Myocyte (in vitro differentiated cells): Measurements from ENCODE around the gene STXBP3. TPM values are rescaled to one million over a fixed set of nuclear protein-coding genes. Genes with fewer than 3 reads are reported as not detected.

Experiments used
- DNase-seq: peaks from one replicate; pipeline ENCODE4 v3.0.0-alpha.2; 2012; ENCODE audit warnings: low read depth
- total RNA-seq: library from RNA; depleted of rRNA; stranded (reverse); fragments of >200 nt; gene quantifications from 2 replicates; pipeline ENCODE4 v1.2.3, GENCODE V29; 2014

STXBP3 gene
- total RNA-seq, 1 donor from 2014 or later, result 40.0 TPM

DNA sequence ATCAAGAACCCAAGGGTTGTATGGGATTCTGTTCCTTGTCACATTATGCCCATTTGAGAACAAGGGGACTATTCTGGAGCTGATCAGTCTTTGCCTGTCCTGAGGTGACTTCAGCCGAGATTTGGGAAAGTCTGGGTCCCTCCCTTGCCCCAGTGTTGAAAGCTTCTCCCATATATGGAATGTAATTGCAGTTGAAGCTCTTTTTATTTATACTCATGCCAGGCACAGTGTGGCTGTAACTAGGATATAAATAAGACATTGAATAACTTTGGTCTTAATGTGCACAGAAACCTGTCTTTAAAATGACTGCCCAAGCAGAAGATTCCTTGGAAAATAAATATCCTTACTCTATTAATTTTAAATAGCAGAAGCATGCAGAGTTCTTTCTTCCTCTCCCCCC is 95.2 kb downstream of the STXBP3 start:
- DNase-seq, result peak; percentile 71

DNA sequence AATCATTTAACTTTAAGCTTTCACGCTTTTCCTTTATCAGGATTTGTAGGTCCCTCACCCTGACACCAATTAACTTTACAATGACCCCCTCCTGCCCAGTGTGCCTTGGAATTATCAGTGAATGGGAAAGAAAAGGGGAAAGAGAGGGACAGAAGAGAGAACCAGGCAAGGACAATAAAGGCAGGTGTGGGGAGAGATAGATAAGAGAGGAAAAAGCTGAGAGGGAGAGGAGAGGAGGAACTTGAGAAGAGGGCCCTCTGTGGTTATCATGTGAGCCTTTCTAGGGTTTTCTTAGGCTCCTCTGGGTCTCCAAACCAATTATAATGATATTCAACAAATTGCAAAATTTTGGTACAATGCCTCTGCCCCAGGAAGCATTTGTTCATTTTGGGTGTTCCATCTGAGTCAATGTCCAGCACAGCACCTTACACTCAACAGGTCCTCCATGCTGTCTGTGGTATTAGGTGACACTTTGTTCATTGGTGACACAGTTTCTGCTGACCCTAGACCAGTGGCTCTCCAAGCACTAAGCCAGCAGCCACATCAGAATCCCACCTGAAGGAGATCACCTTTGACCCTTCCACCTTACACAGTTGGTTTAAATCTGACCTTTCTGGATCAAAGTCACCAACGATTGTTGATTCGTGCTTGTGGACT is 96.2 kb downstream of the STXBP3 start:
- DNase-seq, result no peak

- DNase-seq, result no peak
These were observed 97.1 kb downstream of the STXBP3 start for GRCh38 chr1:108843390-108844137.

GRCh38 chr1:108845446-108845845 is 99.0 kb downstream of the STXBP3 start:
- no peak for DNase-seq

GRCh38 chr1:108845991-108846390 is 99.5 kb downstream of the STXBP3 start:
- DNase-seq, result no peak

DNA sequence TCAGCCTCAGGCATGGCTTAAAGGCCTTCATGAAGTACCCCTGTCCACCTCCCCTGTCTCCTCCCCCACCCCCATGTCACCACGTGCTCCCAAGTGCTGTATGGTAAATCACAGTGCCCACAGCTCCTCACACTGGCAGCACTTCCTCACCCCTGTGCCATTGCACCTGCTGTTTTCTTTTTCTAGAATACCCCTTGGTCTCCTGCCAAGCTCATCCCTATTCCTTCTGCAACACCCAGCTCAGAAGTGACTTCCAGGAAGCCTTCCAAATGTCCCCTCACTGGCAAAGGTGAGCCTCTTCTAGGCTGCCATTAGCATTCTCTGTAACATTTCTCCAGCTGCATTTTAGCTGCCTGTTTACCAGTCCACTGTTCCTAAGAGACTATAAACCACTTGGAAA is 101.0 kb downstream of the STXBP3 start:
- DNase-seq, result peak; percentile 87

DNA sequence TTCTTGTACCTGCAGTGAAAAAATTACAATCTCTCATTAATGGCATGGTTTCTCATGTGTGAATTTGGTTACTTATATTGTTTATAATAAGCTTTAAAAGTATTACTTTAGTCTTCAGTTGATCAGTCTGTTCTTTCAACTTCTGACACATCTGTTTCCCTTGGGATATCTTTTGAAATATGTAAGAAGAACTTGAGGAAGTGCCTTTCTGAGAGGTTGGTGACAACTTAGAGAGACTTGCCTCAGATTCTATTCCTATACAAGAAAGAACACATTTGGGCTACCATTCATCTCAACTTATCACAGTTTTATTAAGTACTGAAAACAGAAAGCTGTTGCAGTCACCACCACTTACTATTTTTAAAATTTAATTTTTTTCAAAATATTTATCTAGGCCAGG is 102.3 kb downstream of the STXBP3 start:
- DNase-seq, result no peak

- no peak for DNase-seq
These were observed 104.5 kb downstream of the STXBP3 start for GRCh38 chr1:108850929-108851328.

GRCh38 chr1:108851567-108851966 is 105.1 kb downstream of the STXBP3 start:
- no peak for DNase-seq

DNA sequence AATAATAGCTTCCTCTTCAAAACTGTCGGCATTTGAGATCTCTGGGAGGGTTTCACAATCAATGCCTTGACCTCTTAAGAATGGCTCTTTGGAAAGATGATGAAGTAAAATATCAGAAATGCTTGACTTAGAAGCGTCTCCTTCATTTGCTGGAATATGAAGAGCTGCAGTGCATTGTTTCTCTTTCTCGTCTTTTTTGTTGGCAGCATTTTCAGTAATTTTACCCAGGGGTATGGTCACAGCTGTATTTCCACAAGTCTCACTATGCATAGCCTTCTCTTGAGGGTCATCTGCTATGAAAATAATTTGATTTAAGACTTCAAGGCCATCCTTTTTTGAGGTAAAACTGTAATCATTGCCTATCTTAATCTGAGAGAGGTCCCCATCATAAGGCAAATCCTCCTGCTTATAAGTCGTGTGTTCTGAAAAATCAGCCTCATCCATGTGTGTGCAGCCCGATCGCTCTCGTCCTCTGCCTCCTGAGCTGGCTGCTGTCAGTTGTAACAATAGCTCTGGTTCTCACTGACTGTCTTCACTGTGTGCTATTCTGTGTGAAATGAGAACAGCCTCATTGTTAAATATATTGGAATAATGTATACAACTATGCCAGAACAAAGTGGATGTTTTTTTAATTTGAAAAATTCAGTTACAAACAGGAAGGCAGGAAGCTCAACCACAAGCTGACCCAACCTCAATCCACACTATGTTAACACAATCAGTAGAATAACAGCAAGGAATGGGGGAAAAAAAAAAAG is 105.9 kb downstream of the STXBP3 start:
- peak; percentile 19 for DNase-seq

DNA sequence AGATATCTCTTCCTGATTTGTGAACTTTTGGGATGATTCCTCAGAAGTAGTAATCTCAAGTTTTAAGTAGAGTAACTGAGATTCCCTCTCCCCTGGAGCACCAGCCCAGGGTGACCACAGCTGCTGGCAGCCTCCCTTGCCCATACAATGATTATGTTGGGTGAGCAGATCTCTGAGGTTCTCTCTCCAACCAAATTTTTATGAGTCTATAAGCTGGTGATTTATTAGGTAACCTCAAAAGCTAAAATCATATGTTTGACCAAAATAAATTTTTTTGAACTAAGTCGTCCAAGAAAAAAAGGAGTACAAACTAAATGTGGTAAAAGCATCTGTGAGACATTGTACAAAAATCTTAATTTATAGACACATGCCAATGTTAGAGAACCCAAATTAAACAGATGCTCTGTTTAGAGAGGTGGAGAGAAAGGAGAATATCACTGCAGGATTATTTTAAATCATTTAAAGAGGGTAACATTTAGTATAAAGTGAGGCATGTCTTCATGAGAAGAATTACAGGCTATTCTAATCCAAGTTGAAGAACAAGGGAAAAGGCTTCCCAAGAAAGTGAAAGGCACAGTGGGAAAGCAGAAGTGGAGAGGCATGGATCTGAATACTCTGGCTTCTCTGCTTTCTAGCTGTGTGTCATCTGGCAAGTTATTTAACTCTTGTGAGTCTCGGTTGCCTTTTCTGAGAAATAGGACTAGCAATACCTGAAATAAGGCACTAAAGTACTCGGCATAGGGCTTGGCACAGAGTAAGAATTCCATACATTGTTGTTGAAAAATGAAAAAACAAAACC is 107.9 kb downstream of the STXBP3 start:
- DNase-seq, result no peak

DNA sequence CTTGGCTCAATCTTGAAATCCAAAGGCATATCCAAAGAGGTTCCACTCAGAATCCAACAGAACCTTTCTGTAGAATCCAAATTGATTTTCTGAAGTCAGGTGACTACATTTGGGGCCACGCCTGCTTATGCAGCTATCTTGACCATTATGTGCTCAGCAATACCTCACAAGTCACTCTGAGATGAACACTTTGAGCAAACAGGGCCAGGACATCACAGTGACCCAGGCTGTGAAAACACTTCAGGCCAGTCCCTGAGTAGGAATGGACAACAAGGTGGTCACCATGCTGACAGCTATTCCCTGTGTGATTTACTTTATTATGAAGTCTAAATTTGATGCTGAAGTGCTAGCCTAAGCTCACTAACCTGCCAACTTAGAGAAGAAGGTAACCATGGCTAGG is 110.5 kb downstream of the STXBP3 start, which contains the start of gene AKNAD1:
TSS of gene AKNAD1 (minus strand) at position 101 of the 400 bp plus-strand sequence. CDS start 4,430 bp downstream, outside the sequence.
- no peak for DNase-seq

DNA sequence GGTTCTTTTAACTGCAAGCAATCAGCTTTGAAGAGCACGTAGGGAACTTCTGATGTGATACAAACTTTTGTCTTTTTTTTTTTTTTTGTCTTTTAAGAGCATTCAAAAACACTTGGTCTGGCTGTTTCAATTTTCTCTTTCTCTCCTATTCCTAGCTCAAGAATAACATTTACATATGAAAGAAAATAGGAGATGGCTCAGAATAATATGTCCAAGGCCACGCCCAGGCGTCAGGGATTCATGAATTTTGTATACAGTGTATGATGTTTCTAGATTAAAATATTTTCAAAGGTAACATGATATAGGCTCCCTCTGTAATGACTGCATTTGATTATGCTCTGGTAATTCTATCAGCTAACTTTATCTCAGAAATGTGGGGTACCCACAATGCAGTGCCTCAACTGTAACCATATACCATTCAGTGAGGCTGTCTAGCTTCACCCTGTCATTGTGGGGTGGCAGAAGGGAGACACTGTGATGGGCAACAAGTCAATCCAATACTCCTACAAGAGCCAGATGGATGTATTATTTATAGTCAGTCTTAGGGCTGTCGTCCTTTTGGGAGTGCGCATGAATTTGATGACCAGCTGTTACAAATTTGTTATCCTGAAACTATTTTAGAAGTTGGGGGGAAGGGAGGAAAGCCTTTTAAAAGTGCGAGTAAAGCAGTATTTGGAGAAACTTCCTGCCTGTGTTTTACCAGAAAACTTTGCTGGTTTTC is 111.9 kb downstream of the STXBP3 start:
- DNase-seq, result peak; percentile 91

Other genes with a start within 250 kb of the STXBP3 start
- 4.5 and 5.9 TPM in 2 replicates for gene EEIG2, start 186.6 kb upstream of the STXBP3 start, total RNA-seq
- 0.19 TPM in 1 of 2 replicates, not detected in the other for gene HENMT1, start 85.6 kb upstream of the STXBP3 start, total RNA-seq
- 16.1 and 21.1 TPM in 2 replicates for gene PRPF38B, start 54.4 kb upstream of the STXBP3 start, total RNA-seq
- not detected in 2 replicates for gene FNDC7, start 33.8 kb upstream of the STXBP3 start, total RNA-seq
- gene AKNAD1, start 110.4 kb downstream of the STXBP3 start, total RNA-seq, result 0.31 and 1.8 TPM in 2 replicates
- gene GPSM2, start 130.3 kb downstream of the STXBP3 start, total RNA-seq, result 103 and 146 TPM in 2 replicates
- gene CLCC1, start 216.8 kb downstream of the STXBP3 start, total RNA-seq, result 14.1 and 15.7 TPM in 2 replicates